ENCODE data around the gene PHLDA1.

Gene PHLDA1

DNA sequence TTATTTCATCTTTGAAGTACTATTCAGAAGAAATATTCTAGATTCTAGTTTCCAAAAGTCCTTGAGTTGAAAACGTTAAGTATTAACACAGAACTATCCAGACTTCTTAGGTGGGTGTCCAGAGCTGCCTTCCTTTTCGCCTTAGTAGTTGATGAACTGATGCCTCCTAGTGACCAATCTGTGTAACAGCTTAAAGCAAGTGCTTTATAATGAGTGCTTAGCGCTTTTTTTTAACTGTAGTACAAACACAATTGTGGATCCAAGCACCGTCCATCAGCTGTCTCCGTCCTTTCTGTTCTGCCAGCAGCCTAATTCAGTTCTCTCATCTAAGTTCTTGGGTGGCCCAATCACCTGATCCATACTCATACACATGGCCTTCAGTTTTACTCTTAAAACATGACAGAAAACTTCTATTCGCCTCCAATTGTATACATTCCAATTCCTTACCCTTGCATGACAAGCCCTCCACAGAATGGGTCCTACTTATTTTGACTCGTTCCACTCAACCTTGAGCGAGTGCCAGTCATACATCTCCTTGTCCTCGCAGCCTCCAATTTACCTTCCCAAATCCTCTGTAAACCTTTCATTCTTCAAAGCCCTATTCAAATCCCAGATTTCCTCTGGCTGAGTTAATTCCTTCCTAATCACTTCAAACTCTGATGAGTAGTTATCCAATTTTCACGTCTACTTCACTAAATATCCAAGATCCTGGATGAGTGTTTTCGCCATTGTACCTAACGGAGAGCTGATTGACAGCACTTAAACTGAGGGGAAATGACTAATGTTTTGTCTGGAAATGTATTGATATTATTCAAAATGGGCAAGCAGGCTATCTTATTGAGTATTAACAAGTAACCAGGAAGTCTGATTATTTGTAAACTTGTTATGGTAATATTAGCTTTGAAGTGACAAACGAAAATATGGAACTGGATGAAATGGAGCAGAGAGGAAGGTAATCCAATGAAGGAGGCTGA is 5.8 kb upstream of the PHLDA1 start:
- peak; percentile 37 for DNase-seq

GRCh38 chr12:76035045-76035444 is 3.5 kb upstream of the PHLDA1 start:
- DNase-seq, result no peak

GRCh38 chr12:76033081-76034011 is 1.8 kb upstream of the PHLDA1 start:
- DNase-seq, result no peak

GRCh38 chr12:76032043-76032981 is 736 bp upstream of the PHLDA1 start:
- DNase-seq, result peak; percentile 50

GRCh38 chr12:76031081-76031413 is 529 bp downstream of the PHLDA1 start:
- no peak for DNase-seq

GRCh38 chr12:76030341-76031080 is 1.1 kb downstream of the PHLDA1 start:
- DNase-seq, result peak; percentile 45

GRCh38 chr12:76029982-76030340 is 1.6 kb downstream of the PHLDA1 start:
- DNase-seq, result no peak

DNA sequence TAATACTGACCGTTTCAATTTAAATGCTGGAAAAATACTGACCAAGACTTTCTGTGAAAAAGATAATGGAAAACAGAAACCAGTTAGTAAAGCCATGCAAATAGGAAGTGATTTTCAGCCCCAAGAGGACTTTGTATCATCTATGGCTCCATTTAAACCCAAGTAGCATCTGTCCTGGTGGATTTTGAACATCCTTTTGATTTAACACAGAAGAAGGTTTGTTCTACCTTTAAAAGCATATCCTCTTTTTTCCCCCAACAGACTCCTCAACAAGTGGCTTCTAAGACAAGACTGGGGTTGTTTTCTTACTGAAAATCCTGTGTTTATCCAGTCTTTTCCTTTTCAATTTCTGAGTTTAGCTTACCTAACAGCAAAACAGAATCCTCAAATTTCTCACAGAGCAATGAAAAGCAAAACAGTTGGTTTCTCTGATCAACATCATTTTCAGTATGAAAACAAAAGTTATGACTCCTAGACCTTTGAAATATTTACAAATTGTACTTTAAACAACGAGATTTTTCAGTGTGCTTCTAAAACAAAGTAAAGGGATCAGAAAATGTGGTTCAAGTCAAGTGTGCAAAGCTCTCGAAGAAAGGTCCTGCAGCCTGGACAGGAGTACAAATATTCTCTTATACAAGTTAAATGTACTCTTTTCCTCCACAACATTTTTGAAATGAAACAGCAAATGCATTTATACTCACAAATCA is 2.9 kb downstream of the PHLDA1 start:
- DNase-seq, result no peak

- no peak for DNase-seq
These were observed 4.9 kb downstream of the PHLDA1 start for GRCh38 chr12:76026643-76027063.

DNA sequence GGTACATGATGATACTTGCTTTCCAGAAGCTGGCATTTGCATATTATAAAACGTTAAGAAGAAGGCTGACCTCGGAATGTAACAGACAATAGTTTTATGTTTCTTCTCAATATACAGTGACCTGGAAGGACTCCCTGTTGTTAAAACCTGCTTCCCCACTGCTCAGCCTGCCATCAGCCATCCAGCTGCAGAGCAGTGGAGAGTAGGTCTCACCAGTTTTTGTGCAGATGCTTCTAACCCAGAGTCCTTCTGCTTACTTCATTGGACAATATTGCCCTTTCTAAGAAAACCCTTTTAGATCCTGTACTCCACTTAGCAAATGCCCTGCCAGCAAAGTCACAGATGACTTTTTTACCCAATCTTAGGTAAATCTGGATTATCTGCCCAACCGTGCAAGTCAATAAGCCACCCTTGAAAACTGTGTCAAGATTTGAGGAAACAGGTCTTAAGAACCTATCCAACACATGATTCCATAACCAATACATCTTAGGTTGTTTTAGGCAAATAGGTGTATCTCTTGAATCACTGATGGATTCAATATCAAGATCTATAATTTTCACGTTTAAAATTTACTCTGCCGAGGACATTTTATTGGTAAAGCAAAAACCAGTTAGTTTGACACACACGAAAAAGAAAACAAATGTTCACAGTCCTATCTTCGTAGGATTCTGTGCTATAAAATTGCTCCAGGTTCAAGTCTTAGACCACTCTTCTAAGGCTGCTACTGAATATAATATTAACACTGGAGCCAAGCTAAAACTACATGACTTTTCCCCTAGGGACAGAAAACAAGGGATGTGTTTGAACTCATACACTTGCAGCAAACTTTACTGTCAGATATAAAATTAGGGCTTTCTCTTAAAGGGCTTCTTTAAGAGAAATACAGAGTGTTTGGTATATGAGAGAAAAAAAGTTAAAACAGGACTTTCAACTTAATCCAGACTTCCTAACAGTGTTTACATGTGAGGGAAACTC is 5.7 kb downstream of the PHLDA1 start:
- DNase-seq, result no peak

DNA sequence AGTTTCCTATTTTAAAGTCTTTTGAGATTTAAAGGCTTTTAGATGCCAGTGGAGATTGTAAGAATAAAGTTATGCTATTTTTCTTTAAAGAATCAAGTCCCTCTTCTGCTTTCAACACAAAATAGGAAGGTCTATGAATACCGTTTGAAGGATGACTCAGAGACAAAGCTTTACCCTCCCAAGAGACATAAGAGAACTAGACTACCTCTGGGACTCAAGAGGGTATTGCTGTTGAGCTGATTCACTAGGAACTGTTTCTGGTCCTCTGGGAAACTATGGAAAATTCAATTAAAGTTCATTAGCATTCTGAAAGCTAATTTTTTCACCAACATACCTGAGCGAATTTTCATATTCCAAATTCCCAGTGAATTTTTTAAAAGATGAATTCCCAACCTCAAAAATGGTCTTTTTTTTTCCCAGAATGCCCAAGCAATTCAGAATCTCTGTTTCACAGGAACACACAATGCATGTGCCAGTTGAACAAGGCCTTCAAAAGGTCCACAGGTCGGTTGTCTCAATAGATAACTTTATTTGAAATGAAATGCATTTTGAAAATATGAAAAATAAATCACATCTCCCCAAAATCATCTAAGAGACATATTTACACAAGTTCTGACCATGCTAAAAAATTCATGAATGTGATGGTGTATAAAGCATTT is 6.5 kb downstream of the PHLDA1 start:
- DNase-seq, result no peak

- no peak for DNase-seq
These were observed 7.3 kb downstream of the PHLDA1 start for GRCh38 chr12:76024102-76024781.

DNA sequence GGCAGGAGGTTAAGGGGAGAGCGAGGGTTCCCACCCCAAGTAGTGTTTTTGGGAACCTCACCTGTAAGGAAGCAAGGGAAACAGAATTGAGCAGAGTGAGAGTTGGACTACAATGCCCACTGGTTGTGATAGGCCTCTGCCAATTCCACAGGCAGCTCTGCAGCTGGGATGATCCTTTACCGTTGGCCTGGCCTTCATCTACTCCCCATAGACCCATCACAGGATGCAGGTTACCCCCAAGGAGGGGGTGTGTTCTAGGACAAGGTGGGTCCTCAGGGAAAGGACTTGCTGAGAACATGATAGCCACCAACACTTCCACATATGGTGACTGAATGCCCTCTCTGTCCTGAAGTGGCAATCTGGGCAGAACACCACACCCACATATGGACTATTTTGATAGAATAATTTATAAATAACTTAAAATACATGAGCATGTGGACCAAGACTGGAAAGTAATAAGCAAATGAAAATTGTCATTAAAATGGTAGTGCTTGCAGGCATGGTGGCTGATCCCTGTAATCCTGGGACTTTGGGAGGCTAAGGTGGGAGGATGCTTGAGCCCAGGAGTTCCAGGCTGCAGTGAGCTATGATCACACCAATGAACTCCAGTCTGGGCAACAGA is 8.4 kb downstream of the PHLDA1 start:
- no peak for DNase-seq

GRCh38 chr12:76022506-76022905 is 9.1 kb downstream of the PHLDA1 start:
- no peak for DNase-seq

DNA sequence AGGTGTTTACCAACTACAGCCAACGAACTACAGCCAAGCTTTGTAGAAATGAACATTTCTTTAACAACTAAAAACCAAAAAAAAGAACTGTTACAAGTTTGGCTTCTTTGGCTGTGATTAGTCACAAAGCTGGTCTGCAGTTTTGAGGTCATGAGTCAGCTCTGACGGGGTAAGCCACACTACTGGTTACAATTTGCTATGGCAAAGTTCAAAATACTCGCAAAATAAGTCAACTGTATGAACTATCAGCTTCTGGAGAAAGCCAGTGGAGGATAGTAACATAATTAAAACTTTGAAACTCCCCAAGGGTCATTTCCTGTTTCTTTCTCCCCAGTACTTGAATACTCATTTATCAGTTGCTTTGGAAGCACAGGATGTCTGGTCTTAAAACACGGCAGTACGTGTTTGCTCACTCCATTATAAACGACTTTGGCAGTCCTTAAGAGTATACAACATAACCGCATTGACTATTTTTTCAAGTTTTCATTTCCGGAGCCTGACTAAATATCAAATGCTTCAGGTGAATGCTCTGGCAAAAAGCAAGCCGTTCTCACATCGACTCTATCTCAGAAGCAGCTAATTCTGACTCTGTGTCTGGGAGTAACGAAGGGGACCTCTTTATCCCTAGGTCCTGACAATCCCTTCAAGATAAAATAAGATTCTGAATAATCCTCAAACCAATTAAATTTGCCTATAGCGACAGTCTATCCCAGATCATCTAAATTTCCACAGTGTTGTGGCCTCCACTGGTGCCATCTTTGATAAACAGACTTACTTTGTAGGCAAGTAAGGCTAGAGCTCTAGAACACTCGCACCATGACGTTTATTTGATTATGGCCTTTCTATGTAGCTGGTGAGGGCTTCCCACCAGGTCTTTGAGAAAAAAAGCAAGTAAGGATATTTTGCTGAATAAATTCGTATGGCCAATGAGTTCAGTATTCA is 10.6 kb downstream of the PHLDA1 start:
- peak; percentile 79 for DNase-seq

DNA sequence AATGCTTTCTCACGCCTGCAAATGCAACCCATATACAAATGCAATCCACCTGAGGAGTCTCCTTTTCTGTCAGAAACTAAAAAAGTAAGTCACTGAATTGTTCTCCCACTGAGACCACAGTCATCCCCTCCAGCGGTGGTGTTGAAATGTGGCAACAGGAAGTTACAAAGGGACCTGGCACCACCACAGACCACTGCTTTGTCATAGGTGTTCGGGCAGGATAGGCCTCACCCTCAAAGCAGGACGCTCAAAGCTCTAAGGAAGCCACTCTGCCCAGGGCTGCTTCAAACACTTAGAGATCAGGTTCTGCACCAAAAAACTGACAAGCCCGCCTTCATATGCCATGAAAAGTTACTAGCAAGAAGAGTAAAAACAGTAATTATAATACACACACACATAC is 11.3 kb downstream of the PHLDA1 start:
- DNase-seq, result peak; percentile 81

DNA sequence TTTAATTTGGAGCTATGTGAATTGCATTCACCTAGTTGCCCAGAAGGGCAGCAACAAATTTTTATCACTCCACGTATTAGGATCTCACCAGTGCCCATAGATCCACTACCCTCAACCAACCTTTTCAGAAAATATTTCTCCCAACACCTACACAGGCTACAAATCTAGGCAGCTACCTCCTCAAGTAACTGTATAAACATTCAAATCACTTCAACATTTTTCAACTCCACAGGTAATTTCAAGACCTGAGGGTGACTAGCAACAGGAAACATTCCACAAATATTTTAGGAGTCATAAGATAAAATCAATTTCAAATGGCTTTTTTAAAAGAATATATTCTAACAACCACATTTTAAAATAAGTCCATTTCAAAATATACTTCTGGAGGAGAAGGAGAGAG is 12.9 kb downstream of the PHLDA1 start:
- no peak for DNase-seq
